ENCODE data around the gene ATPAF1.

DNA sequence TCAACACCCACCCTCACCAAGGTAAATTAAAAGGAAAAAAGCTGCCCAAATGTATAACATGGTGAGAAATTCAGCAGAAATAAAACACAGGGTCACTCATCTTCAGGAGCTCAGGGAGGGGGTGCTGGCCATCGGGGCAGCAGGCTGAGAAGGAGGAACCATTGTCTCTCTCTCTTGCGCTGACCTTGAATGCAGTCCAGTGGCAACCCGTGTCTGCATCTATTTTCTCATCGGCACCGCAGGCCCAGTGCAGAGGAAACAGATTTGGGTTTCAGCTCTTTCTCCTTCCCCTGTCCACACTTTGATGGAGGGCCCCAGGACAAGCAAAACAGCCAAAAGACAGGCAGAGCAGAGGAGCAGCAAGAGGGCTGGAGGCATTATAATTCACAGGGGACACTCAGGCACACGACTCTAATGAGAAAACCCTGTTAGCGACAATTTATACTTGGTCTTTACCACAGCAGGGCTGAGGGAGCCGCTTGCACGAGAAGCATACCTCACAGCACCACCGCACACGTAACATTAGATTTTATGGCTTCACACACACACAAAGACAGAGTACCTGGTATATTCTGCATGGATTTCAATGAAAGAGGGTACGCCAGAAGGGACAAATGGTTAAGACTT lies 82.7 kb downstream of the ATPAF1 start:
- TF ChIP-seq, protein P1, sequence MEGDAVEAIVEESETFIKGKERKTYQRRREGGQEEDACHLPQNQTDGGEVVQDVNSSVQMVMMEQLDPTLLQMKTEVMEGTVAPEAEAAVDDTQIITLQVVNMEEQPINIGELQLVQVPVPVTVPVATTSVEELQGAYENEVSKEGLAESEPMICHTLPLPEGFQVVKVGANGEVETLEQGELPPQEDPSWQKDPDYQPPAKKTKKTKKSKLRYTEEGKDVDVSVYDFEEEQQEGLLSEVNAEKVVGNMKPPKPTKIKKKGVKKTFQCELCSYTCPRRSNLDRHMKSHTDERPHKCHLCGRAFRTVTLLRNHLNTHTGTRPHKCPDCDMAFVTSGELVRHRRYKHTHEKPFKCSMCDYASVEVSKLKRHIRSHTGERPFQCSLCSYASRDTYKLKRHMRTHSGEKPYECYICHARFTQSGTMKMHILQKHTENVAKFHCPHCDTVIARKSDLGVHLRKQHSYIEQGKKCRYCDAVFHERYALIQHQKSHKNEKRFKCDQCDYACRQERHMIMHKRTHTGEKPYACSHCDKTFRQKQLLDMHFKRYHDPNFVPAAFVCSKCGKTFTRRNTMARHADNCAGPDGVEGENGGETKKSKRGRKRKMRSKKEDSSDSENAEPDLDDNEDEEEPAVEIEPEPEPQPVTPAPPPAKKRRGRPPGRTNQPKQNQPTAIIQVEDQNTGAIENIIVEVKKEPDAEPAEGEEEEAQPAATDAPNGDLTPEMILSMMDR (conservative IDR thresholded peaks at IDR 0.05) = no peak
- TF ChIP-seq EZH2 (IDR thresholded peaks at IDR 0.05; ENCODE audit: low read depth) = no peak
